GM18519 (cell line): Measurements from ENCODE around the gene PPP1R12A.

Experiments
- ATAC-seq: cut with Tn5 transposase; IDR thresholded peaks from one replicate; pipeline ENCODE4 v1.9.1; 2021; ENCODE audit warnings: mild to moderate bottlenecking, moderate library complexity; ENCODE audit not compliant: unreplicated experiment, low FRiP score

PPP1R12A gene

DNA sequence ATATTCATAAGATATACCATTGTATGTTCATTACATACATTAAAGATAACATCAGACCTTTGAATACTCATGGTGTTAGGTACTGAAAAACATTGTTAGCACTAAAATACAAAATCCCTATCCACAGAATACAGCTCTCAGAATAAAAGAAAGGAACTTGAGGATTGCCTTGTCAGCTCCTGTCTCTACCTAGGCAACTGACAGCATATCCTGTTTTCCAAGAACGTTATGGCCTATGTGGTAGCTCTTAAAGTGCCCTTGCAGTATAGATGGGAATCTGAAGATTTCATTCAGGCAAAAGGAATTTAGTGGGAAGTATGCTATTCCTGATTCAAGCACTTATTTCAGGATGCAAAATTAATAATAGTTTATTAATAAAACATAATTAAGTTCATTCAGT, 1.8 kb upstream of the PPP1R12A start:
- ATAC-seq, result no peak

DNA sequence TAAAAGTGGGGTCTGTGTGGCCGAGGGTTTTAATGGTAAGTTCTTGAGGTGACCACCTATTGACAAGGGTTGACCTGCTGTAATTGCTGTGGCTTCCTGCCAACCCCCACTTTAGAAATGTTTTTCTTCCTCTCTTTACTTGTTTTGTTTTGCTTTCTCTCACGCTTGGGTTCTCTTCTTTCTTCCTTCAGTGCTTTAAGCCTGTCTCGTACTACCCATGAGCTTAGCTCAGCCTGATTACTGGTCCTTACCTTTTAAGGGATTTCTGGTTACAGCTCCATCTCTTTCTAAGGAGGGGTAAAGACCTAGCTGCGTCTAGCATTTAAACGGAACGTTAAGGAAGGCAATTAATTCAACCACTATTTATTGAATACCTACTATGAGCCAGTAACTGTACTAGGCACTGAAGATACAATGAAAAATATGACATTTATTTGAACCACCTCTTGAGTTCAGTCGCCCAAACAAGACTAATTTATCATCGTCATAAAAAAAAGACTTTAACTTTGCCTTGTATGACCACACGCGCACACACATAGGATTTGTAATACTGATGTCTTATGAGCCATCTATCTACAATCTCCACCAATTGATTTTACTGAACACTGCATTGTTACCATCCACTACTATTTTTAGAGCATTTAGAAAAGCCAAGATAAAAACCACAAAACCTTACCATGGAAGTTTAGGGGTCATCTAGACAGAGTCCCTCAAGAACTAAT, 888 bp upstream of the PPP1R12A start:
- peak; percentile 23 for ATAC-seq

DNA sequence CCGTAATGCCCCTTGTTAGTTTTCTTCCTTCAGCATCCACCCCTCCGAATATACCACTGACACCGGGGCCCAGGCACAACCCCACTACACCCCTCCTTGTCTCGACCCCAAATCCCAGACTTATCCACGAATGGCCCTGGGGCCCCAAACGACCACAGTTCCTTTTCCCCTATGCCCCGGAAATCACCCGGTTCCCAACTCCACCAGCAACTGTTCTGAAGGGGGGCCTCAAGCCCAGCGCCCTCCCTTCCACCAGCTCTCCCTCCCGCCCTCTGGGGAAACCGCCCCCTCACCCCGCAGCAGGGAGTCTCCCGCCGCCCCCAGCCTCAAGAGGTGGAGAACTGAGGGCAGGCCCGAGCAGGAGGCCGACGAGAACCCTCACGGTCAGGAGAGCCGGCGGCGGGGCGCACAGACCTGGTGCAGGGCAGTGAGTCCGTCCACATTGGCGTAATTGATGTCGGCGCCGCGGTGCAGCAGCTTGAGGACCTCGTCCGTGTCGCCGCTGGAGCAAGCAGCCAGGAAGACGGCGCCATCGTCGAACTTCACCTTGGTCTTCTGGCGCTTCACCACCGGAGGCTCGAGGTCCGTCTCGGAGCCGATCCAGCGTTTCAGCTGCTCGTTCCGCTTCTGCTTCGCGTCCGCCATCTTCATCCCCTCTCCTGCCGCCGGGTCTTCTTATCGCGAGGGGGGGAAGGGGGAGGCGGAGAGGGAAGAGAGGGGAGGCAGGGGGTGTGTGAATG, 446 bp downstream of the PPP1R12A start:
- no peak for ATAC-seq

DNA sequence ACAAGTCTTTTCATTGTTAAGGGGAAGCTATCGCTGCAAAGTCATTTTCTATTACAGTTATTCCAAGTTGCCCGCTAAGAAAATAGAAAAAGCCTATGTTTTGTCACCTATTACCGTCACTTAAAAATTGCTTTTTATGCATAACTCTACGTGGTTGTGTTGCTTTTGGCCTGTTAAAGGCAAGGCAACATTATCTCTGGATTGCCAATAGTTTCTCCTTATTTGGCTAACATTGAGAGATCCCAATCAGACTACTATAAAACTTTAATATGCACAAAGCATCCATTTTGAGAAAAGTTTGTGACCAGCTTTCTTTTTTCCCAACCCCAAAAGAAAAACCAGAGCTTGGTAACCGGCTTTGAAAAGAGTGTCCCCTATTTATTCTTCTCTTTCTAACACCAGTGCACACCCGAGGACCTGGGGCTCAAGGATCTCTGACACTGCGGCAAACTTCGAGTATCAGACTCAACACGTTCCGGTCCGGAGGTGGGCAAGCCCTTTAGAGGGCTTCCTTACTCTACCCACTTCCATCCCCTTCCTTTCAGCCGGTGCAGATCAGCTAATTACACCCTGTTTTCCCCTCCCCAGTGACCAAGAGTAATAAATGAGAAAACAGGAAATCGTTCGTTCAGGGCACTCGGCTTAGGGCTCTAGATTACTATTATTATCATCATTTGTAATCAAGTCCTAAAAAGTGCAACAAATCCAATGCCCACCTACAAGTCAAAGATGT, 1.2 kb downstream of the PPP1R12A start:
- no peak for ATAC-seq

DNA sequence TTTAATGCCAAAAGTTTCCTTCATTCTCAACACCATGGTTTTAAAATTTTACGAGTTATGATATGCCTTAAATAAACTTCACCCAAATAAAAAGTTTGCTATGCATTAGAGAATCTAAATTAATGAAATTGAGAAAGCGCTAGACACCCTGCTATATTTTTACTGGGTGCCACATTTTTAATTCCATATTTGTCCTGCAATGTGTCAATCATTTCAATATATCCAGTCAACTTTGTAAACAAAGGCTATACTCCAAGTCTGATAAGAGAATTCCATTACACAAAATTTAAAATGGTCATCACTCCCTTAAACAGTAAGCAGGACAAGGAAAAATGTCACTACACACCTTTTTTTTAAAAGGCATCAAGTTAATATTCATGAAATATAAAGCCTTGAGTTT, 1.9 kb downstream of the PPP1R12A start:
- ATAC-seq, result no peak

DNA sequence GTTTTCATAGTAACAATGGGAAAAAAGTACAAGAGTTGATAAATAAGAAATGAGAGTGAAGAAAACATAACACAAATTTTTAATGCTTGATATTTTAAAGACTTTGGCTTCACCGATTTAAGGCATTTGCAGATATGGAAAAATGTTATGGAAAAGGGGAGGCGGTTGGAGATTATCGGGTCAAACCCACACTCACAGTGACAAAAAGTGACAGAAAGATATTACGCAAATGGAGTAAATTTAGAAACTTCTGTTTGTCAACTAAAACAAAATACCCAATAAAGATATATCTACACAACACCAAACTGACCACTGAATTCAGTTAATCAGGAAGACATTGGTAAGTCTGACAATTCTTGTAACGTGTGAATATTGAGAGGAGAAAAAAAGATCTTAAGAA, 2.5 kb downstream of the PPP1R12A start:
- no peak for ATAC-seq

DNA sequence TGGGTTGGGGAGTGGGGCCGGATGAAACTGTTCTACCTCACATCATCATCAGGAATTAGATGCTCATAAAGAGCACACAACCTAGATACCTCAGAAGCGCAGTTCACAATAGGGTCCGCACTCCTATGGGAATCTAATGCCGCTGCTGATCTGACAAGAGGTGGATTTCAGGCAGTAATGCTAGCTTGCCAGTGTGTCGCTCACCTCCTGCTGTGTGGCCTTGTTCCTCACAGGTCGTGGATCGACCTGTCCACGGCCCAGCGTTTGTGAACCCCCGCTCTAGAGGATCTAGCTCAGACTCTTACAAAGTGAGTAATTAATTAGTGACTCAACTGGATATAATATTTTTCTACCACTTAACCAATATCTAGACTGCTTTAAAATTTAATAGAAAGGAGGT, 5.8 kb downstream of the PPP1R12A start:
- ATAC-seq, result no peak

DNA sequence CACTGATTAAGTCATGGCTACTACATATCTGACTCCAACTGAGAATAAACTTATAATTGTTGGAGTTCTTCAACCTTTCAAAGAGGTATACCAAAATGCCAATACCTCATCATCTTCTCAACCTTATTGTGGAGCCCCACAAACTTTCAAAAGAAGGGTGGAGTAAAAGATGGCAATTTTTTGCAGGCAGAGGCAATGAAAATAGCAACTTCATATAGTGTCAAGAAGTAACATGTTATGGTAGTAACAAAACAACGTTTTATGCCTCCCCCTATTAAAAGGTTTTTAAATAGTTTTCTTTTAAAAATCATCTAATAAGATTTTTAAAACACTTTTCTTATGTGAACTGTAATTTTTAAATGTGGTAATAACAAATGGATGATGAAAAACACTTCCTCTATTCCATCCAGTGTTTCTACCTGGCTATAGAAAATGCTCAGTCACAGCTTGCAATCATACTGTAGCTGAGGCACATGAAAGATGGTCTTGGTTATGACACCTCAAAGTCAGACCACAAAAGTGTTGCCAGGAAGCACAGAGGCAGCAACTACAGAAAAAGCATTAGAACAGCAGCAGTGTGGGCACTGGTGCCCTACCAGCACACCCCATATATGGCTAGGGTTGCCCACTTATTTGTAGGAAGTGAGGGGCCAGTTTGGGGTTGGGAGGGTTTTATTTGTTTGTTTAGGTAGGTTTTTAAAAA, 7.0 kb downstream of the PPP1R12A start:
- peak; percentile 95 for ATAC-seq

DNA sequence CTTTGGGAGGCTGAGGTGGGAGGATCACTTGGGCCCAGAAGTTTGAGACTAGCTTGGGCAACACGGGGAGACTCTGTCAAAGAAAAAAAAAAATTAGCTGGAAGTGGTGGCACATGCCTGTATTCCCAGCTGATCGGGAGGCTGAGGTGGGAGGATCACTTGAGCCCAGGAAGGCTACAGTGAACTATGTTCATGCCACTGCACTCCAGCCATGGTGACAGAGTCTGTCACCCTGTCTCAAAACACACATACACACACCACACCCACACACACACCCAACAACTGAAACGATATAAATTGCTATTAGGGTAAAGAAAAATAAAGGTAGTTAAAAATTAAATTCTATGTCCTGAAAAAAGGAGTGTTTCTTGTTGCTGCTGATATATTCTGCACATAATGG, 7.9 kb downstream of the PPP1R12A start:
- no peak for ATAC-seq

DNA sequence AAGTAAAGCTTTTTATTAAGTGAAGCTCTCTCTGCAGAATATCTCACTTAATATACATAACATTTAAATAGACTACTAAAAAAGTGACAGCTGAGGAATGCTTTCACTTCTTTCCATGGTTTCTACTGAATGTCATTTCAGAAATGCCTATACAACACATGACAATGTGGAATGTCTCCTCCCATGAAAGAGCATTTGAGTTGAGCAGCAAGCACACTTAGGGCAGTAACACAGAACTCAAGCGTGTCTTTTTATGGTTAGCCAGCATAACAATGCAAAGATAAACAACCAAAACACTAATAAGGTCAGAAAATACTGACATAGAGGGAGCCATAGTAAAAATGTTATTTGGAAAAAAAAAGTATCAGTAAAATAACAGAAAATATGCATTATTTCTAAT, 9.4 kb downstream of the PPP1R12A start:
- no peak for ATAC-seq

DNA sequence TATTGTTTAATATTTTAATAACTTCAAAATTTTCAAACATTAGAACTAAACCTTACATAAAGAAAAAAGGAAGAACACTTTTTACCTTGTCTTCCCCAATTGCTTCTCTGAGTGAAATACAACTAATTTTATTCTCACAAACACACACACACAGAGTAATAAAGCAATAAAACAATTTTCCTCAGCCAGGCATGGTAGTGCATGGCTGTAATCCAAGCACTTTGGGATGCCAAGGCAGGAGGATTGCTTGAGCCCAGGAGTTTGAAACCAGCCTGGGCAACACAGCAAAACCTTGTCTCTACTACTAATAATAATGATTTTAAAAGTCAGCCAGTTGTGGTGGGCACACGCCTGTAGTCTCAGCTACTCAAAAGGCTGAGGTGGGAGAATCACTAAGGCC, 13.1 kb downstream of the PPP1R12A start:
- no peak for ATAC-seq

DNA sequence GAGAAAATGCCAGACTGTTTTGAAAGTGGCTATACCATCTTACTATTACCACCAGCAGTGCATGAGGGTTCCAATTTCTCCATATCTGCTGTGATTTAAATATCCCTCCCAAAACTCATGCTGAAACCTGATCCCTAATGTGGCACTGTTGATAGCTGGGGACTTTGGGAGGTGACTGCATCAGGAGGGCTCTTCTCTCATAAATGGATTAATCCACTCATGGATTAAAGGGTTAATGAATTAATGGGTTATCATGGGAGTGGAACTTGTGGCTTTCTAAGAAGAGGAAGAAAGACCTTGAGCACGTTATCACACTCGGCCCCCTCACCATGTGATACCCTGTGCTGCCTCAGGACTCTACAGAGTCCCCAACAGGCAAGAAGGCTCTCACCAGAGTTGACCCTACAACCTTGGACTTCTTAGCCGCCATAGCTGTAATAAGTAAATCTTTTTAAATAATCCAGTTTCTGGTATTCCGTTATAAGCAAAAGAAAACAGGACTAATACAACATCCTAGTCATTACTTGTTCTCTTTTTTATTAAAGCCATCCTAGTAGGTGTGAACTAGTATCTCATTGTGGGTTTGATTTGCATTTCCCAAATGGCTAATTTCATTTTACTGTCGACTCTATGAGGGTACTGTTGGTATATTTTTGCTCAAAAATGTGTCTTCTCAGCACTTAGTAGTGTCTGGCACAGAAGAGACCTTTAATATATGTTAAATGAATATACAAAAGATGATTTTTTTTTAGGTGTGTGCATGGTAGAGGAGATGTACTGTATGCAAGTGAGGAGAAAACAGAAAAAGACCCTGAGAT, 14.3 kb downstream of the PPP1R12A start:
- ATAC-seq, result no peak

DNA sequence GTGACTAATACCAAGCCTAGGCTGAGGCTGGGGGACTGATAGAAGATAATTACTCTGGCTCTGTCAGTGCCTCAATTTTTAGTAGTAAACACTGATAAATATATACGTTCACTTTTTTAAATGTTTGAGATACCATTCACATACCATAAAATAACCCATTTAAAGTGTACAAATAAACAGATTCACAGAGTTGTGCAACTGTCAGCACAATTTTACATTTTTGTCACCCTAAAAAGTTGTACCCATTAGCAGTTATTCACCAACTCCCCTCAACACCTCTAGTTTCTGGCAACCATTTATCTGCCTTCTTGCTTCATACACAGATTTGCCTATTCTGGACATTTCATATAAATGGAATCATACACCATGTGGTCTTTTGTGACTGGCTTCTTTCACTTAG, 15.1 kb downstream of the PPP1R12A start:
- no peak for ATAC-seq

DNA sequence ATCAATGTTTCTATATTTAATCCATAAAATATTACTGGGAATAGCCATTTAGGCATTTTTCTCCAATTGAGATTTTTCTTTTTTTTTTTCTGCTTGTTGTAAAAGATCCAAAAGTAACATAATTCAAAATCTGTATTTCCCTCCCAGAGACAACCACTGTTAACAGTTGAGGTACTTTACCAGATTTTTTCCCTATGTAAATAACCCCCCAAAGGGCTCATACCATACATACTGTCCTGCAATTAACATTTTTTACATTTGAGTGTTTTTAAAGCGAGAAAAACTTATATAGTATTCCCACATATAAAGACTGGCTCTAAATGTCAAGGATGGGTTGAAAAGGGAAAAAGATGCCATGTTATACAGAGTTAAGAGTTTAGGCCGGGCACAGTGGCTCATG, 18.1 kb downstream of the PPP1R12A start:
- no peak for ATAC-seq

DNA sequence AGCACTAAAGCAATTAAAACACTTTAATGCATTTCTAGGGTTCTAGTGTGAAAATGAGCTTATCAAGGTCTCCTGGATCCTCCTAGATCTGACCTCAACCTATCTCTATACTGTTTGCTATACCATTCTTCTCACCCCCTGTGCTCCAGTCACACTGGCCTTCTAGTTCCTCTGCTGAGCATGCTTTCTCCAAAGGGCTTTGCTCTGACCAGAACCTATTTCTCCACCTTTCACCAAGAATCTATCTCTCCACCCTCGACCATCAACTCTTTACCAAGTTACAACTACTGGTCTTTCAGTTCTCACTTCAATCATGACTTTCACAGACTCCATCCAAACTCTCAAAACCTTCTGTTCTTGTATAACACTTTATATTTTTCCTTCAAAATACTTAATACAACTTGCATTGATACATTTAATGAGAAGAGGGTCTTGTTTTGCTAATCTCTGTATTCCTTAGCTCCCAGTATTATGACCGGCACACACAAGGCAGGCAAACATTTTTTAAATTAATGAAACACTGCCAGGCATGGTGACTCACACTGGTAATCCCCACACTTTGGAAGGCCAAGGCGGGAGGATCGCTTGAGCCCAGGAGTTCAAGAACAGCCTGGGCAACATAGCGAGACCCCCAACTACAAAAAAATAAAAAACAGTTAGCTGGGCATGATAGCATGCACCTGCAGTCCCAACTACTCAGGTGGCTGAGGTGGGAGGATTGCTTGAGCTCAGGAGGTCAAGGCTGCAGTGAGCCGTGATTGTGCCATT, 22.8 kb downstream of the PPP1R12A start:
- ATAC-seq, result no peak

DNA sequence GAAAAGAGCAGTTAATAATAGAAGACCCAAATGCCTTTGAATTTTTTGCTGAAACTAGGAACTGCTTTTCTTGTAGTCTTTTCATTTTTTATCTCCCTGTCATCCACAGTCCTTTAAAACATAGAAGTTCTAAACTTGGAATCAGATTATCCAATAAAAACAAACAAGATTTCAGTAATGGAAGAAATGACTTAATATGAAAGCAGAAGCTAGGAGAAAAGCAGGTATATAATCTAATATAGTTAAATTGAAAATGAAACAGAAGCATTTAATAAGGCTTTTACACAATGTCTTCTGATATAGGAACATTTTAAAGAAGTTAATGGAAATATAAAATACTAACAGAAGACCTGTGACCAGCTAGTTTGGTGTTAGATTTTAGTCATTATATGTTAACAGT, 26.5 kb downstream of the PPP1R12A start:
- no peak for ATAC-seq

DNA sequence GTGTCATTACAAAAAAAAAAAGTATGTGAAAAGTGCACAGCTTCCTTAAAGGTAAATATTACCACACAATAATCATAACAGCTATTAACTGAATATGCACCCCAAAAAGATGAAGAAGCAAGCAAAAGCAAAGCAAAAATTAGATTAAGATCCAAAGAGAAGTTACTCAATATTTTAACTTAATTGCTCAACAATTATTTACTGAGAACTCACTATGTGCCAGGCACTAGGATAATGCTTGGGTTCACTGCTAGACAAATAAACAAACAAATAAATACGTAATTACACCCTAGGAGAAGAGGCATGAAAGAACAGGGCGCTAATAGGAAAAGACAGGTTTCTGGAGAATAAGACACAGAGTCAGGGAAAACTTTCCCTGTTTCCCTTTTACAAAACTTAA, 33.4 kb downstream of the PPP1R12A start:
- ATAC-seq, result no peak

DNA sequence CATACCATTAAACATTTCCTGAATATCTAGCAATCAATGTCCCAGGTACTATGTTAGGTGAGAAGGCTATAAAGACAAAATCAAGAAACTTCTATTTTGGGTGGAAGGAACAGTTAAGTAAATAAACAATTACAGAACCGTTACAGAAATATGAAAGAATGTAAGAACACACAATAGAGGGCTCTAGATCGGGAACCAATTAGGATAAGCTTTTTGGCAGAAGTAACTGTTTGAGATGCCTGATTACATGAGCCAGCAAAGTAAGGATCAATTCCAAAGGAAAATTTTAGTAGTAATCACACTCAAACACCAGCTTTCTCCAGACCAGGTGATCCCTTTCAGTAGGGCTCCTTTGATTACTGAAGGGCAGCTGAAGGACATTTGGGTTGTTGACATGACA, 33.9 kb downstream of the PPP1R12A start:
- no peak for ATAC-seq

DNA sequence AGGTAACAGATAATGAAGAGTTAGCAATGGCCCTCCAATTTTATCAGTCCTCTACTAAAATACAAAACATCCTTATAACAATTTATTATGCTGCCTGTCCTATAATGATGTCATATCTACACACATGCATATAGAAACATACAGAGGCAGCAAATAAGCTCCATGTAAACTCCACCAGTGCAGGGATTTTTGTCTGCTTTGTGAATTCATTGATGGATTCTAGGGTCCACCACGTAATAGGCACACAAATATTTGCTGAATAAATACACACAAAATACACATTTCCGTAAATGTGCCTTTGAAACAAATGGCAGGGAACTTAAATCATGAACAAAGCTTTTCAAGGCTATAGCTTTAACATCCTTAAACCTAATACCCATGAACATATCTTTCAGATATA, 34.7 kb downstream of the PPP1R12A start:
- no peak for ATAC-seq
